CD4-positive, alpha-beta T cell (primary cell): ENCODE measurements around the gene SLC46A3. TPM values are rescaled to one million over a fixed set of nuclear protein-coding genes. Genes with fewer than 3 reads are reported as not detected.

Experiments
- ATAC-seq: fragments of 200-7000 bp; cut with Tn5 transposase; one replicate; pipeline ENCODE4 v1.10.0; 2022; ENCODE audit warnings: mild to moderate bottlenecking; ENCODE audit not compliant: poor library complexity
- CTCF ChIA-PET: fragments of 350-600 bp; sonication (Branson Sonifier 250); formaldehyde crosslinking; loops from one replicate; lab custom pipeline; 2021; ENCODE audit warnings: antibody characterized with exemption, inconsistent platforms; lab: Charles Lee
- POLR2A ChIA-PET: fragments of 350-600 bp; sonication (Branson Sonifier 250); formaldehyde crosslinking; loops from one replicate; lab custom pipeline; 2021; ENCODE audit warnings: antibody characterized with exemption, inconsistent platforms; lab: Charles Lee
- DNase-seq, 14 experiments: peaks; one replicate each; pipeline ENCODE4 v3.0.0-alpha.2; 2013 to 2020; ENCODE audit warnings: mixed read lengths in 2 of 14
- H3K27ac ChIP-seq, 2 donors: one replicate each; pipeline versions ENCODE4 v1.5.1 to v1.7.0; 2013; ENCODE audit warnings: low read length in 2 of 2, low read depth in 1 of 2, mild to moderate bottlenecking in 1 of 2
- H3K27me3 ChIP-seq, 2 experiments: 1 replicate in 1 of 2; 2 replicates in 1 of 2; pipeline versions ENCODE4 v1.6.1 to v1.7.0; 2013; ENCODE audit warnings: low read length in 2 of 2, control low read depth in 1 of 2, mild to moderate bottlenecking in 1 of 2, moderate library complexity in 1 of 2; ENCODE audit not compliant: insufficient read depth in 2 of 2, control insufficient read depth in 1 of 2
- H3K36me3 ChIP-seq: one replicate; pipeline ENCODE4 v1.6.1; 2013; ENCODE audit warnings: low read length, control low read depth; ENCODE audit not compliant: insufficient read depth
- H3K4me1 ChIP-seq: one replicate; pipeline ENCODE4 v1.6.1; 2013; ENCODE audit warnings: low read length, control low read depth; ENCODE audit not compliant: insufficient read depth
- H3K4me3 ChIP-seq: one replicate; pipeline ENCODE4 v1.5.1; 2013; ENCODE audit warnings: mild to moderate bottlenecking, low read length, moderate library complexity
- H3K9me3 ChIP-seq, 2 experiments: 1 replicate in 1 of 2; 2 replicates in 1 of 2; pipeline versions ENCODE4 v1.6.1 to v1.7.0; 2013; ENCODE audit warnings: low read length in 2 of 2, mild to moderate bottlenecking in 2 of 2, control low read depth in 1 of 2, moderate library complexity in 1 of 2; ENCODE audit not compliant: control insufficient read depth in 1 of 2, insufficient read depth in 1 of 2
- H3K27ac Mint-ChIP-seq: one replicate; pipeline ENCODE4 v1.8.0; 2020; ENCODE audit warnings: mixed read lengths
- H3K27me3 Mint-ChIP-seq: one replicate; pipeline ENCODE4 v1.8.0; 2021; ENCODE audit warnings: mixed read lengths
- H3K36me3 Mint-ChIP-seq: one replicate; pipeline ENCODE4 v1.8.0; 2021; ENCODE audit warnings: low read depth, mixed read lengths
- H3K4me1 Mint-ChIP-seq: one replicate; pipeline ENCODE4 v1.8.0; 2021; ENCODE audit warnings: low read depth, mixed read lengths
- H3K4me3 Mint-ChIP-seq: one replicate; pipeline ENCODE4 v1.8.0; 2020; ENCODE audit warnings: mild to moderate bottlenecking, mixed read lengths
- H3K9me3 Mint-ChIP-seq: one replicate; pipeline ENCODE4 v1.8.0; 2020; ENCODE audit warnings: mixed read lengths
- intact Hi-C, 2 experiments: fragments of 100-400 bp; cut with DNase I in 1 of 2; cut with micrococcal nuclease in 1 of 2; formaldehyde crosslinking; loops; one replicate each; pipeline versions ENCODE4 v1.15.1 to v1.9.0; 2023 to 2025; cut with DNase I, micrococcal nuclease
- total RNA-seq, 174 experiments: library from RNA in 2 of 174; stranded (reverse) in 2 of 174; gene quantifications; one replicate each; pipeline ENCODE4 v1.2.3 and lab custom pipeline; 2021 to 2026
- TF ChIP-seq, protein P1 (sequence below): fragments of 200-600 bp; IDR thresholded peaks from one replicate; pipeline ENCODE4 v1.8.0; 2022; ENCODE audit warnings: antibody characterized with exemption, mild to moderate bottlenecking

The SLC46A3 gene
- total RNA-seq, 2 experiments from 2014 or later = 6.3 to 7.4 TPM

DNA sequence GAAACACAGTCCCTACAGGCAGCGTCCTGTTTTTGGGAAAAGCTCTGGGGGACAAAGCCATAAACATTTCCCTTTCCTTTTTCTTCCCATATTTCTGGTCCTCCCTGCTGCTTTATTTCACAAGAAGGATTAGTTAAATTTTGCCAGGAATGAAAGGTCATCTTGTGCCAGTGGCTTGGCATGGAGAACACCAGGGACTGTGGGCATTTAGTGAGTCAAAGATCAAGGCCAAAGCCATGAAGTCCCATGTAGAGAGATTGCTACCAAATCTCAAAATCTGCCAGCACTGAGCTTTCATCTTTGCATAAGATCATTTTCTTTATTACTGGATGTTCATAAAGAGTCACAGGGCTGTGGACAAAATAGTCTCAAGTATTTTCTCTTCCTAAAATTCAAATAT is 29.1 kb upstream of the SLC46A3 start:
- Mint-ChIP-seq H3K27ac (no peak overlapping the region), H3K4me1 (no peaks in the 10 kb centered on the region), H3K9me3 (no peaks in the 10 kb centered on the region), H3K27me3 (peaks cover 11% of the 10 kb centered on the region), H3K4me3 (no peak overlapping the region), H3K36me3 (no peaks in the 10 kb centered on the region)
- Histone ChIP-seq H3K4me3 (no peak overlapping the region), H3K9me3 (no peaks in the 10 kb centered on the region), H3K36me3 (no peaks in the 10 kb centered on the region), H3K27me3 (no peaks in the 10 kb centered on the region), H3K27ac (no peak overlapping the region), H3K4me1 (no peaks in the 10 kb centered on the region)
- CTCF ChIA-PET = no interaction called here
- POLR2A ChIA-PET = no interaction called here
- ATAC-seq (no peak), DNase-seq (no peak)
- intact Hi-C loops = no loop called here
- TF ChIP-seq, protein P1, sequence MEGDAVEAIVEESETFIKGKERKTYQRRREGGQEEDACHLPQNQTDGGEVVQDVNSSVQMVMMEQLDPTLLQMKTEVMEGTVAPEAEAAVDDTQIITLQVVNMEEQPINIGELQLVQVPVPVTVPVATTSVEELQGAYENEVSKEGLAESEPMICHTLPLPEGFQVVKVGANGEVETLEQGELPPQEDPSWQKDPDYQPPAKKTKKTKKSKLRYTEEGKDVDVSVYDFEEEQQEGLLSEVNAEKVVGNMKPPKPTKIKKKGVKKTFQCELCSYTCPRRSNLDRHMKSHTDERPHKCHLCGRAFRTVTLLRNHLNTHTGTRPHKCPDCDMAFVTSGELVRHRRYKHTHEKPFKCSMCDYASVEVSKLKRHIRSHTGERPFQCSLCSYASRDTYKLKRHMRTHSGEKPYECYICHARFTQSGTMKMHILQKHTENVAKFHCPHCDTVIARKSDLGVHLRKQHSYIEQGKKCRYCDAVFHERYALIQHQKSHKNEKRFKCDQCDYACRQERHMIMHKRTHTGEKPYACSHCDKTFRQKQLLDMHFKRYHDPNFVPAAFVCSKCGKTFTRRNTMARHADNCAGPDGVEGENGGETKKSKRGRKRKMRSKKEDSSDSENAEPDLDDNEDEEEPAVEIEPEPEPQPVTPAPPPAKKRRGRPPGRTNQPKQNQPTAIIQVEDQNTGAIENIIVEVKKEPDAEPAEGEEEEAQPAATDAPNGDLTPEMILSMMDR = no peak

DNA sequence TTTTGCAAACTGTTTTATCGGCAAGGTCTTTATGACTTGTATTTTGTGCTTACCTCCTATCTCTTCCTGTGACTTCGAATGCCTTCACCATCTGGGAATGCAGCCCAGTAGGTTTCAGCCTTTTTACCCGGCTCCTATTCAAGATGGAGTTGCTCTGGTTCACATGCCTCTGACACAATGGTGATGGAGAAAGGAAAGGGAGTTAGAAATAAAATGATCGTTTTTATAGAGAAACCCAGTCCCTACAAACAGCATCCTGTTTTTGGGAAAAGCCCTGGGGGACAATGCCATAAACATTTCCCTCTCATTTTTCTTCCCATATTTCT is 27.5 kb upstream of the SLC46A3 start:
- H3K4me3 Mint-ChIP-seq = no peak overlapping the region
- ChIA-PET CTCF (no interaction called here), POLR2A (no interaction called here)
- H3K36me3 Mint-ChIP-seq = no peaks in the 10 kb centered on the region
- no peaks in the 10 kb centered on the region for H3K4me1 Mint-ChIP-seq
- Histone ChIP-seq H3K4me1 (no peaks in the 10 kb centered on the region), H3K27ac (no peak overlapping the region), H3K9me3 (no peaks in the 10 kb centered on the region), H3K4me3 (no peak overlapping the region), H3K27me3 (no peaks in the 10 kb centered on the region), H3K36me3 (no peaks in the 10 kb centered on the region)
- no peak overlapping the region for H3K27ac Mint-ChIP-seq
- TF ChIP-seq, protein P1 = no peak
- DNase-seq (no peak), ATAC-seq (no peak)
- H3K9me3 Mint-ChIP-seq = no peaks in the 10 kb centered on the region
- H3K27me3 Mint-ChIP-seq = peaks cover 11% of the 10 kb centered on the region
- intact Hi-C loops = no loop called here

DNA sequence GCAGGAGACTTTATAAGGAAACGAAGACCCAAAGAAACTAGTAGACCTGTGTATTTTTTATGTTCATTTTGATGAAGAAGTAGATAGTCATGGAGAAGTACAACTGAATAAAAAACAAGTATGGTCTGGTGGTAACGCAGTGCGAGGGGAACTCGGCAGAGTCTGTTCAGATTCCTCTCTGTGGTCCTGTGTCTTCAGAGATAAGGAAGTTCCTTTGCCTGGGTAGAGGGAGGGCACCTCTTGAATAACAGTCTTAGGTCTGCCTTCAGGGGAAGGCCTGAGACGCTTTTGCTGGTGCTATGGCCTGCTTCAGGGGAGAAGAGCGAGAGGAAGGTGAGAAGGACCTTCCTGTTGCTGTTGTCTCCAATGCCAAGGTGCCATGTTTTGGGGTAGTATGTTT is 25.9 kb upstream of the SLC46A3 start:
- Histone ChIP-seq H3K27ac (no peak overlapping the region), H3K27me3 (no peaks in the 10 kb centered on the region), H3K36me3 (no peaks in the 10 kb centered on the region), H3K9me3 (no peaks in the 10 kb centered on the region), H3K4me1 (no peaks in the 10 kb centered on the region), H3K4me3 (no peak overlapping the region)
- ChIA-PET CTCF (no interaction called here), POLR2A (no interaction called here)
- DNase-seq = peak in 1 of 14 experiments; percentile 15
- H3K9me3 Mint-ChIP-seq = no peaks in the 10 kb centered on the region
- TF ChIP-seq, protein P1 = no peak
- H3K36me3 Mint-ChIP-seq = no peaks in the 10 kb centered on the region
- H3K4me1 Mint-ChIP-seq = no peaks in the 10 kb centered on the region
- H3K27me3 Mint-ChIP-seq = peaks cover 17% of the 10 kb centered on the region
- ATAC-seq = no peak
- H3K27ac Mint-ChIP-seq = no peak overlapping the region
- intact Hi-C loops = no loop called here
- no peak overlapping the region for H3K4me3 Mint-ChIP-seq
